Midbrain (tissue), 1 donor: ENCODE results near the gene RELL1.
"Not testable (repeated sequence)": the region's sequence is repeated elsewhere in the genome, so short reads cannot be mapped to it uniquely, and the experiment has no call there.

ENCODE experiments used
- DNase-seq: peaks from one replicate; lab custom pipeline; 2025; lab: John Stamatoyannopoulos, UW

RELL1 gene

GRCh38 chr4:37693030-37693429 is 6.9 kb upstream of the RELL1 start:
- no peak for DNase-seq

- DNase-seq = no peak
These were observed 4.8 kb upstream of the RELL1 start for GRCh38 chr4:37690976-37691375.

GRCh38 chr4:37689353-37690095 is 3.3 kb upstream of the RELL1 start:
- no peak for DNase-seq

GRCh38 chr4:37687681-37688080 is 1.5 kb upstream of the RELL1 start:
- no peak for DNase-seq

GRCh38 chr4:37687194-37687562 is 1.0 kb upstream of the RELL1 start:
- no peak for DNase-seq

GRCh38 chr4:37685823-37686372 is 278 bp downstream of the RELL1 start:
- no peak for DNase-seq

- peak; percentile 43 for DNase-seq
These were observed 884 bp downstream of the RELL1 start for GRCh38 chr4:37685161-37685822.

- DNase-seq = no peak
These were observed 2.0 kb downstream of the RELL1 start for GRCh38 chr4:37684154-37684553.

- no peak for DNase-seq
These were observed 3.3 kb downstream of the RELL1 start for GRCh38 chr4:37682701-37683401.

- DNase-seq = no peak
These were observed 6.1 kb downstream of the RELL1 start for GRCh38 chr4:37680089-37680488.

- no peak for DNase-seq
These were observed 6.9 kb downstream of the RELL1 start for GRCh38 chr4:37679301-37679700.

GRCh38 chr4:37678624-37679023 is 7.6 kb downstream of the RELL1 start:
- DNase-seq = no peak

- DNase-seq = no peak
These were observed 10.4 kb downstream of the RELL1 start for GRCh38 chr4:37675587-37676290.

- no peak for DNase-seq
These were observed 11.7 kb downstream of the RELL1 start for GRCh38 chr4:37674439-37674838.

GRCh38 chr4:37673538-37674192 is 12.5 kb downstream of the RELL1 start:
- no peak for DNase-seq

GRCh38 chr4:37671072-37671471 is 15.1 kb downstream of the RELL1 start:
- DNase-seq = no peak

GRCh38 chr4:37670249-37670648 is 15.9 kb downstream of the RELL1 start:
- DNase-seq = no peak

- not testable (repeated sequence) for DNase-seq
These were observed 17.1 kb downstream of the RELL1 start for GRCh38 chr4:37669124-37669523.

- no peak for DNase-seq
These were observed 18.7 kb downstream of the RELL1 start for GRCh38 chr4:37667197-37668100.

GRCh38 chr4:37666625-37667071 is 19.5 kb downstream of the RELL1 start:
- DNase-seq = no peak
